Measurements from ENCODE around the gene TCF3.

TCF3 gene

GRCh38 chr19:1560286-1560882 lies 92.0 kb downstream of the TCF3 start:
- DNase-seq (ENCODE audit: low spot score): no peak

Measured in HuH-7.5 (cell line).